Measurements from ENCODE around the gene COLGALT1. TPM values are rescaled to one million over a fixed set of nuclear protein-coding genes. Genes with fewer than 3 reads are reported as not detected.

Gene COLGALT1
- total and polyA plus RNA-seq, 2 of the 8 experiments (the other 6 are each of a cell fraction or from before 2014, with no cell fraction given): 44.7 to 58.1 TPM

DNA sequence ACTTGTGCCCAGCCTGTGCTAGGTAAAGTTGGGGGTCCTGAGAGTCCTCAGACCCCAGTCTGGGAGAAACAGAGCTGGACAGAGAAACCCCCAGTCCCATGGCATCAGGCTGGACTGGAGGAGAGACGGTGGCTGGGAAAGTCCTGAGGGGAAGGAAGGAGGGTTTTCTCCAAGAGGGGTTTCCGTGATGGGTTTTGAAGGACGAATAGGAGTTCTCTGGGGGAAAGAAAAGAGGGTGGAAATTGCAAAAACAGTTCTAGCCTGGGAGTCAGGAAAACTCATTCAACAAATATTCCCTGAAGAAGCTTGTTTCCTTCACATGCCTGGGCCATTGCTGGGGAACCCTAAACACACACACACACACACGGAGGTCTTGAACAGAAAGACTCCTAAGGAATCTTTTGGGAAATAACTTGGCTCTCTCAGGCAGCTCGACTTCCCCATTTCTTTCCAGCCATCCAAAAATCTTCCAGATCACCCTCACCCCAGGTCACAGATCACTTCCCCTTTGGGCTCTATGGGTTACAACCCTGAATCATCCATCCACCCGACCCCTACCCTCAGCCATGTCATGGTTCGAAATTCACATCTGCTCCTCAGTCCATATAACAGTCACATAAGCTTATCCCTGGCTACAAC, 47.5 kb downstream of the COLGALT1 start (continued):
- TF ChIP-seq CHD2 (IDR thresholded peaks at IDR 0.05; ENCODE audit: low read length) (no peak), MAFK (IDR thresholded peaks at IDR 0.05; ENCODE audit: low read depth, low read length) (no peak)
